H9 (cell line): ENCODE data around the gene FARSA. TPM values are rescaled to one million over a fixed set of nuclear protein-coding genes. Genes with fewer than 3 reads are reported as not detected.
"Not testable (repeated sequence)": the region's sequence is repeated elsewhere in the genome, so short reads cannot be mapped to it uniquely, and the experiment has no call there.

ENCODE experiments used
- DNase-seq: peaks from one replicate; pipeline ENCODE4 v3.0.0-alpha.2; 2017
- H2AFZ ChIP-seq: one replicate; pipeline ENCODE4 v1.6.1; 2013; ENCODE audit warnings: mild to moderate bottlenecking, low read length, control low read depth, moderate library complexity
- H2AK5ac ChIP-seq: 2 replicates; pipeline ENCODE4 v1.6.1; 2013; ENCODE audit warnings: low read length, control low read depth, mixed read lengths; ENCODE audit not compliant: insufficient read length
- H2BK120ac ChIP-seq: one replicate; pipeline ENCODE4 v1.6.1; 2013; ENCODE audit warnings: low read depth, mild to moderate bottlenecking, low read length, control low read depth, inconsistent platforms; ENCODE audit not compliant: poor library complexity, severe bottlenecking
- H2BK12ac ChIP-seq: 2 replicates; pipeline ENCODE4 v1.6.1; 2013; ENCODE audit warnings: low read length, control low read depth, mixed read lengths, low read depth; ENCODE audit not compliant: insufficient read length
- H2BK15ac ChIP-seq: 2 replicates; pipeline ENCODE4 v1.6.1; 2013; ENCODE audit warnings: low read depth, low read length, control low read depth
- H2BK20ac ChIP-seq: one replicate; pipeline ENCODE4 v1.6.1; 2013; ENCODE audit warnings: low read depth, mild to moderate bottlenecking, low read length, control low read depth, inconsistent platforms; ENCODE audit not compliant: poor library complexity, severe bottlenecking
- H2BK5ac ChIP-seq: 2 replicates; pipeline ENCODE4 v1.6.1; 2013; ENCODE audit warnings: low read length, control low read depth, mixed read lengths; ENCODE audit not compliant: insufficient read length
- H3K14ac ChIP-seq: 2 replicates; pipeline ENCODE4 v1.6.1; 2013; ENCODE audit warnings: low read length, control low read depth; ENCODE audit not compliant: insufficient read depth
- H3K18ac ChIP-seq: 2 replicates; pipeline ENCODE4 v1.6.1; 2013; ENCODE audit warnings: low read depth, mild to moderate bottlenecking, mixed read lengths, low read length, control low read depth; ENCODE audit not compliant: insufficient read length
- H3K23ac ChIP-seq: 2 replicates; pipeline ENCODE4 v1.6.1; 2013; ENCODE audit warnings: low read length, control low read depth, mixed read lengths, low read depth; ENCODE audit not compliant: insufficient read length
- H3K23me2 ChIP-seq: 2 replicates; pipeline ENCODE4 v1.6.1; 2013; ENCODE audit warnings: low read depth, mild to moderate bottlenecking, mixed read lengths, low read length, control low read depth; ENCODE audit not compliant: insufficient read length, poor library complexity, severe bottlenecking
- H3K27ac ChIP-seq: 2 replicates; pipeline ENCODE4 v1.5.1; 2013; ENCODE audit warnings: low read length, control low read depth, mixed read lengths, low read depth; ENCODE audit not compliant: insufficient read length
- H3K27me3 ChIP-seq: 2 replicates; pipeline ENCODE4 v1.6.1; 2013; ENCODE audit warnings: low read length, control low read depth, inconsistent platforms; ENCODE audit not compliant: insufficient read depth
- H3K4ac ChIP-seq: 2 replicates; pipeline ENCODE4 v1.6.1; 2013; ENCODE audit warnings: low read depth, mild to moderate bottlenecking, control low read depth, inconsistent platforms, low read length, moderate library complexity
- H3K4me1 ChIP-seq: 2 replicates; pipeline ENCODE4 v1.6.1; 2013; ENCODE audit warnings: low read length, control low read depth, inconsistent platforms; ENCODE audit not compliant: insufficient read depth
- H3K4me2 ChIP-seq: 2 replicates; pipeline ENCODE4 v1.6.1; 2013; ENCODE audit warnings: low read length, control low read depth, mixed read lengths; ENCODE audit not compliant: insufficient read length, insufficient read depth
- H3K56ac ChIP-seq: 2 replicates; pipeline ENCODE4 v1.6.1; 2013; ENCODE audit warnings: low read depth, mild to moderate bottlenecking, mixed read lengths, low read length, control low read depth; ENCODE audit not compliant: insufficient read length
- H3K79me1 ChIP-seq: 2 replicates; pipeline ENCODE4 v1.6.1; 2013; ENCODE audit warnings: low read depth, mild to moderate bottlenecking, moderate library complexity, low read length, control low read depth, inconsistent platforms; ENCODE audit not compliant: insufficient read depth, poor library complexity, severe bottlenecking
- H3K79me2 ChIP-seq: 2 replicates; pipeline ENCODE4 v1.6.1; 2013; ENCODE audit warnings: low read length, control low read depth, inconsistent platforms; ENCODE audit not compliant: insufficient read depth
- H3K9ac ChIP-seq: 2 replicates; pipeline ENCODE4 v1.6.1; 2013; ENCODE audit warnings: low read length, control low read depth, mixed read lengths; ENCODE audit not compliant: insufficient read length; ENCODE audit errors: extremely low read depth
- H3K9me3 ChIP-seq: one replicate; pipeline ENCODE4 v1.6.1; 2013; ENCODE audit warnings: low read depth, low read length, inconsistent platforms; ENCODE audit not compliant: control insufficient read depth
- H3T11ph ChIP-seq: one replicate; pipeline ENCODE4 v1.6.1; 2013; ENCODE audit warnings: mild to moderate bottlenecking, low read length, control low read depth, inconsistent platforms
- H4K20me1 ChIP-seq: one replicate; pipeline ENCODE4 v1.6.1; 2013; ENCODE audit not compliant: control insufficient read depth, insufficient read length, insufficient read depth
- H4K5ac ChIP-seq: 2 replicates; pipeline ENCODE4 v1.6.1; 2013; ENCODE audit warnings: low read depth, mild to moderate bottlenecking, mixed read lengths, low read length, control low read depth; ENCODE audit not compliant: insufficient read length
- H4K8ac ChIP-seq: replicated peaks from 2 replicates; pipeline ENCODE4 v1.6.1; 2013; ENCODE audit warnings: low read length, control low read depth, mixed read lengths, low read depth; ENCODE audit not compliant: insufficient read length
- H4K91ac ChIP-seq: 2 replicates; pipeline ENCODE4 v1.6.1; 2013; ENCODE audit warnings: low read depth, mild to moderate bottlenecking, moderate library complexity, mixed read lengths, low read length, control low read depth; ENCODE audit not compliant: insufficient read length
- H3K27ac Mint-ChIP-seq, 3 experiments: 2 replicates in 2 of 3; 3 replicates in 1 of 3; pipeline ENCODE4 v1.8.0; 2020 to 2021; ENCODE audit warnings: mixed read lengths in 3 of 3, mild to moderate bottlenecking in 1 of 3, moderate library complexity in 1 of 3
- H3K27me3 Mint-ChIP-seq: 2 replicates; pipeline ENCODE4 v1.8.0; 2021; ENCODE audit warnings: low read depth, mild to moderate bottlenecking, moderate library complexity, mixed read lengths
- H3K36me3 Mint-ChIP-seq, 3 experiments: 2 replicates in 2 of 3; 3 replicates in 1 of 3; pipeline ENCODE4 v1.8.0; 2020 to 2021; ENCODE audit warnings: low read depth in 3 of 3, mixed read lengths in 3 of 3; ENCODE audit not compliant: insufficient read depth in 1 of 3
- H3K4me1 Mint-ChIP-seq, 2 experiments: 2 replicates each; pipeline ENCODE4 v1.8.0; 2020; ENCODE audit warnings: mixed read lengths in 2 of 2
- H3K4me3 Mint-ChIP-seq, 2 experiments: 2 replicates in 1 of 2; 3 replicates in 1 of 2; pipeline ENCODE4 v1.8.0; 2020 to 2021; ENCODE audit warnings: mild to moderate bottlenecking in 2 of 2, mixed read lengths in 2 of 2, moderate library complexity in 1 of 2
- H3K9me3 Mint-ChIP-seq, 2 experiments: 2 replicates in 1 of 2; 3 replicates in 1 of 2; pipeline ENCODE4 v1.8.0; 2020; ENCODE audit warnings: mild to moderate bottlenecking in 2 of 2, mixed read lengths in 2 of 2, moderate library complexity in 1 of 2
- WGBS: extraction: QIAGEN DNeasy Blood & Tissue Kit; methylation state at CpG from one replicate; pipeline ENCODE4 v1.1.7; 2013; ENCODE audit warnings: missing lambda C conversion rate, low lambda C conversion rate, mixed read lengths; ENCODE audit not compliant: insufficient read length; ENCODE audit errors: extremely low coverage; 5-methylcytosine and 5-hydroxymethylcytosine counted together
- total RNA-seq: library from RNA; stranded (reverse); gene quantifications from 2 replicates; pipeline ENCODE4 v1.2.1, GENCODE V29; 2021
- TF ChIP-seq, protein P1 (sequence below): fragments of 200-600 bp; sonication (generic); conservative IDR thresholded peaks from 3 replicates; pipeline ENCODE4 v1.8.0; 2021; ENCODE audit warnings: antibody characterized with exemption, mild to moderate bottlenecking

The FARSA gene
- total RNA-seq, 1 experiment from 2014 or later: 110 TPM

DNA sequence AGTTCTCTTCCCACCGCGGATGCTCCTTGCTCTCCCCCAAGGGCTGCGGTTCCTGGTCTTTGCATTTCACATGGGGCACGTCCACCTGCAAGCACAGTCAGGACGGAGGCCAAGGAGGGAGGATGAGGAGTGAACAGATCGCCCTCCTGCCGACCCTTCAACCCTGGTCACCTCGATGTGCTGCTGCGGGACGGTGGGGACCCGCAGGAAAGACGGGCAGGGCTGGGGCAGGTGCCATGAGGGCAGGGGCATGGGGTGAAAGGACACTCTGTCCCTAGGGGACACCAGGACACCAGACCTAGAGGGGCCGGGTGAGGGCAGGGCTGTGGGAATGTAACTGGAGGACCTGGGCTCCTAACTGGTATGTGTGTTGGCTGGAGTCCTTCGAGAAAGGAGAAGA, 15.3 kb downstream of the FARSA start:
- no peak overlapping the region for H3K23ac ChIP-seq
- H2AK5ac ChIP-seq: no peak overlapping the region
- no peaks in the 10 kb centered on the region; the same call in 1 of the 2 replicates for H3K4me1 ChIP-seq
- H2BK15ac ChIP-seq: no peak overlapping the region
- H3K4ac ChIP-seq: no peak overlapping the region
- peaks cover 10 to 13% (median 12%) of the 10 kb centered on the region in 3 experiments; a peak in 6 of 7 replicates for H3K36me3 Mint-ChIP-seq
- peaks cover 7 to 15% of the 10 kb centered on the region in 2 experiments for H3K4me1 Mint-ChIP-seq
- H4K8ac ChIP-seq: no peak overlapping the region
- H2BK20ac ChIP-seq: no peak overlapping the region
- no peaks in the 10 kb centered on the region for H3K9me3 ChIP-seq
- no peak for DNase-seq
- H3K18ac ChIP-seq: no peak overlapping the region
- no peak overlapping the region for H2BK5ac ChIP-seq
- no peak overlapping the region for H3T11ph ChIP-seq
- TF ChIP-seq, protein P1, sequence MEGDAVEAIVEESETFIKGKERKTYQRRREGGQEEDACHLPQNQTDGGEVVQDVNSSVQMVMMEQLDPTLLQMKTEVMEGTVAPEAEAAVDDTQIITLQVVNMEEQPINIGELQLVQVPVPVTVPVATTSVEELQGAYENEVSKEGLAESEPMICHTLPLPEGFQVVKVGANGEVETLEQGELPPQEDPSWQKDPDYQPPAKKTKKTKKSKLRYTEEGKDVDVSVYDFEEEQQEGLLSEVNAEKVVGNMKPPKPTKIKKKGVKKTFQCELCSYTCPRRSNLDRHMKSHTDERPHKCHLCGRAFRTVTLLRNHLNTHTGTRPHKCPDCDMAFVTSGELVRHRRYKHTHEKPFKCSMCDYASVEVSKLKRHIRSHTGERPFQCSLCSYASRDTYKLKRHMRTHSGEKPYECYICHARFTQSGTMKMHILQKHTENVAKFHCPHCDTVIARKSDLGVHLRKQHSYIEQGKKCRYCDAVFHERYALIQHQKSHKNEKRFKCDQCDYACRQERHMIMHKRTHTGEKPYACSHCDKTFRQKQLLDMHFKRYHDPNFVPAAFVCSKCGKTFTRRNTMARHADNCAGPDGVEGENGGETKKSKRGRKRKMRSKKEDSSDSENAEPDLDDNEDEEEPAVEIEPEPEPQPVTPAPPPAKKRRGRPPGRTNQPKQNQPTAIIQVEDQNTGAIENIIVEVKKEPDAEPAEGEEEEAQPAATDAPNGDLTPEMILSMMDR: no peak
- H3K9ac ChIP-seq: no peak overlapping the region
- no peak overlapping the region for H3K56ac ChIP-seq
- H3K14ac ChIP-seq: no peak overlapping the region
- no peak overlapping the region for H2BK120ac ChIP-seq
- H3K4me3 Mint-ChIP-seq: peak overlapping the region in 1 of 2 experiments; percentile 69; a peak in 3 of 5 replicates
- H3K79me2 ChIP-seq: no peaks in the 10 kb centered on the region
- H3K23me2 ChIP-seq: no peaks in the 10 kb centered on the region
- H3K27ac ChIP-seq: no peak overlapping the region
- peaks cover 5% of the 10 kb centered on the region; the same call in 1 of the 2 replicates for H3K27me3 ChIP-seq
- peaks cover 7 to 8% of the 10 kb centered on the region in 2 experiments for H3K9me3 Mint-ChIP-seq
- no peak overlapping the region for H4K91ac ChIP-seq
- peaks cover 24% of the 10 kb centered on the region for H3K27me3 Mint-ChIP-seq
- no peaks in the 10 kb centered on the region for H4K20me1 ChIP-seq
- no peak overlapping the region for H3K4me2 ChIP-seq
- no peaks in the 10 kb centered on the region for H3K79me1 ChIP-seq
- H2AFZ ChIP-seq: no peak overlapping the region
- no peak overlapping the region for H2BK12ac ChIP-seq
- H3K27ac Mint-ChIP-seq: no peak overlapping the region
- H4K5ac ChIP-seq: no peak overlapping the region
- whole genome bisulfite sequencing: no CpG with 5 or more reads among the region's 14 CpGs

- not testable (repeated sequence) for H3K27ac ChIP-seq, H3K18ac ChIP-seq, H4K5ac ChIP-seq, H2BK12ac ChIP-seq, H3K9ac ChIP-seq, H4K91ac ChIP-seq, H3K27me3 ChIP-seq, H3T11ph ChIP-seq, H2BK120ac ChIP-seq, H4K20me1 ChIP-seq, H3K9me3 Mint-ChIP-seq, H2BK20ac ChIP-seq, H3K23ac ChIP-seq, H3K4me2 ChIP-seq, H3K36me3 Mint-ChIP-seq, H2BK15ac ChIP-seq, H3K4me1 ChIP-seq, H3K56ac ChIP-seq, H4K8ac ChIP-seq, H2BK5ac ChIP-seq, H3K4ac ChIP-seq, H3K9me3 ChIP-seq, DNase-seq, H2AFZ ChIP-seq, H2AK5ac ChIP-seq, H3K27ac Mint-ChIP-seq, H3K23me2 ChIP-seq, H3K79me2 ChIP-seq, H3K14ac ChIP-seq, H3K79me1 ChIP-seq, H3K4me3 Mint-ChIP-seq
- H3K27me3 Mint-ChIP-seq: peaks cover 24% of the 10 kb centered on the region
- no CpG with 5 or more reads among the region's 4 CpGs for WGBS
- peaks cover 20 to 28% of the 10 kb centered on the region in 2 experiments for H3K4me1 Mint-ChIP-seq
These were observed 17.7 kb downstream of the FARSA start for GRCh38 chr19:12915860-12916259.
